GM23248 (cell line): ENCODE results near the gene NOG. TPM values are rescaled to one million over a fixed set of nuclear protein-coding genes. Genes with fewer than 3 reads are reported as not detected.

Experiments used
- DNase-seq: peaks from one replicate; pipeline ENCODE4 v3.0.0-alpha.2; 2015
- H2AFZ ChIP-seq: fragments of 200-600 bp; sonication (generic); 2 replicates; pipeline ENCODE4 v1.6.1; 2016; ENCODE audit warnings: antibody characterized with exemption
- H3F3A ChIP-seq: fragments of 200-600 bp; sonication (generic); 2 replicates; pipeline ENCODE4 v1.6.1; 2016; ENCODE audit warnings: mild to moderate bottlenecking, antibody characterized with exemption, mixed run types; ENCODE audit not compliant: insufficient read depth
- H3K27ac ChIP-seq: fragments of 200-600 bp; sonication (generic); 2 replicates; pipeline ENCODE4 v1.5.1; 2016; ENCODE audit warnings: mild to moderate bottlenecking
- H3K27me3 ChIP-seq: fragments of 200-600 bp; sonication (generic); replicated peaks from 2 replicates; pipeline ENCODE4 v1.6.1; 2016; ENCODE audit warnings: mild to moderate bottlenecking; ENCODE audit not compliant: insufficient read depth
- H3K36me3 ChIP-seq: fragments of 200-600 bp; sonication (generic); 2 replicates; pipeline ENCODE4 v1.6.1; 2016; ENCODE audit warnings: low read depth, mild to moderate bottlenecking
- H3K4me1 ChIP-seq: fragments of 200-600 bp; sonication (generic); 2 replicates; pipeline ENCODE4 v1.6.1; 2016; ENCODE audit warnings: mild to moderate bottlenecking; ENCODE audit not compliant: insufficient read depth
- H3K4me2 ChIP-seq: fragments of 200-600 bp; sonication (generic); one replicate; pipeline ENCODE4 v1.6.1; 2016; ENCODE audit warnings: mild to moderate bottlenecking; ENCODE audit not compliant: unreplicated experiment
- H3K4me3 ChIP-seq: fragments of 200-600 bp; sonication (generic); 2 replicates; pipeline ENCODE4 v1.5.1; 2016; ENCODE audit warnings: mild to moderate bottlenecking
- H3K79me2 ChIP-seq: fragments of 200-600 bp; sonication (generic); 2 replicates; pipeline ENCODE4 v1.6.1; 2016; ENCODE audit warnings: mild to moderate bottlenecking; ENCODE audit not compliant: insufficient read depth
- H3K9ac ChIP-seq: fragments of 200-600 bp; sonication (generic); 2 replicates; pipeline ENCODE4 v1.6.1; 2016; ENCODE audit warnings: mild to moderate bottlenecking
- H3K9me2 ChIP-seq: fragments of 200-600 bp; sonication (generic); 2 replicates; pipeline ENCODE4 v1.6.1; 2016; ENCODE audit warnings: mixed run types, mild to moderate bottlenecking, moderate library complexity; ENCODE audit not compliant: insufficient read depth
- H3K9me3 ChIP-seq: fragments of 200-600 bp; sonication (generic); one replicate; pipeline ENCODE4 v1.6.1; 2017; ENCODE audit warnings: low read depth
- H4K20me1 ChIP-seq: fragments of 200-600 bp; sonication (generic); 2 replicates; pipeline ENCODE4 v1.6.0; 2016; ENCODE audit not compliant: insufficient read depth
- EZH2 ChIP-seq: fragments of 200-600 bp; sonication (generic); IDR thresholded peaks from 2 replicates; pipeline ENCODE4 v1.6.1; 2018; ENCODE audit warnings: antibody characterized with exemption, mild to moderate bottlenecking; ENCODE audit not compliant: insufficient read depth, poor library complexity, severe bottlenecking
- EZH2phosphoT487 ChIP-seq: fragments of 200-600 bp; sonication (generic); IDR thresholded peaks from 2 replicates; pipeline ENCODE4 v1.6.1; 2018; ENCODE audit warnings: antibody characterized with exemption, moderate library complexity, mild to moderate bottlenecking, low read depth; ENCODE audit not compliant: insufficient read depth
- WGBS, 2 experiments: methylation state at CpG; one replicate each; pipeline ENCODE4 v1.1.6; 2015 to 2017; ENCODE audit warnings: low lambda C conversion rate in 2 of 2, low coverage in 1 of 2; ENCODE audit errors: missing lambda C conversion rate in 2 of 2; 5-methylcytosine and 5-hydroxymethylcytosine counted together
- in situ Hi-C: fragments of 300-500 bp; cut with MboI; formaldehyde crosslinking; loops from 2 replicates; pipeline ENCODE4 v1.15.0; 2020
- polyA plus RNA-seq: library from polyadenylated mRNA; unstranded; fragments of >200 nt; fragmentation: Nextera tagmentation; extraction: Ambion mirVana; gene quantifications from 2 replicates; pipeline ENCODE4 v1.2.1, GENCODE V29; 2016
- small RNA-seq: library from RNA; depleted of rRNA; stranded (forward); fragments of <200 nt; gene quantifications from one replicate; pipeline ENCODE3, GENCODE V24; 2014; ENCODE audit warnings: low read depth, low replicate concordance
- total RNA-seq: library from RNA; depleted of rRNA; stranded (reverse); fragments of >200 nt; shearing (Covaris generic); gene quantifications from 2 replicates; pipeline ENCODE4 v1.2.3, GENCODE V29; 2014; rRNA removed

Gene NOG
- total and polyA plus RNA-seq, 2 experiments from 2014 or later: 4.4 to 6.7 TPM

DNA sequence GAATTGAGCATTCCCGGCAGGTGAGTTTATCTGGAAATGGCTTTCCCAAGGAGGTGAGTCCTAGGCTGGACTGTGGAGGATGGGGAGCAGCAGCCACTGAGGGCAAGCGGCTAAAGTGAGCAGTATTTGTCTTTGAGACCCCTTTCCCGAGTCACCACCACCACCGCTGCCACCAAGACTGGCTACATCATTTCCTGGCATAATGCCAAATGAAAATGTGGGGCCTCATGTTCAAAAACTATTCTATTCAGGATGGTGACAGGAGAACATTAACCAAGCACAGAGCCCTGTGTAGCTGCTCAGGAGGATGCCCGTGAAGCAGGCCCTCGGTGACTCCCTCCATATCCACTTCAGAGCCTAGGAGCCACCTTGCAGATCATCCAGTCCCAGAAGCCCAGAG, 46.0 kb downstream of the NOG start:
- Histone ChIP-seq H3K9ac (no peak overlapping the region), H3F3A (no peaks in the 10 kb centered on the region)
- WGBS, 2 experiments: 84 to 89% methylated on average over 6 of the region's 6 CpGs

DNA sequence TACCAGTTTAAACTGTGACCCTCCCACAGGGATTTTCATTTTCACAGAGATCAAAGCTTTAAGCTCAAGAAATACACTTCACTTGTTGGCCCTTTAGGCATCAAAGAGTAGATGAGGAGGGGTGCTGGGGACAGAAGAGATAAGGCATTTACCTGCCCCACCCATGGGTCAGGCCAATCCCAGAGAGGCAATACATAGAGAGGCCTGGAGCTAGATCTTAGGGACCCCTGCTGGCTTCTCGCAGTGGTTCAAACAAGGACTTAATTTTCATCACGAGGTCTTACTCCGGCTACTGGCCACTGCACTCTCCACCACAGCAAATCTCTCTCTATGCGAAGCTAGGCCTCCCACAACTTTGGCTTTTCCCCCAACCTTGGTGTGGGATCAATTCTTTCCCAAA, 46.6 kb downstream of the NOG start:
- 84 to 93% methylated on average over 4 of the region's 4 CpGs for WGBS, 2 experiments
- H3F3A ChIP-seq: no peaks in the 10 kb centered on the region
- H4K20me1 ChIP-seq: no peaks in the 10 kb centered on the region
- no peak overlapping the region for H3K4me2 ChIP-seq
- H3K27ac ChIP-seq: no peak overlapping the region
- H3K9me2 ChIP-seq: no peaks in the 10 kb centered on the region
- TF ChIP-seq EZH2 (no peak), EZH2phosphoT487 (no peak)
- H2AFZ ChIP-seq: no peak overlapping the region
- H3K79me2 ChIP-seq: no peaks in the 10 kb centered on the region
- no peaks in the 10 kb centered on the region for H3K9me3 ChIP-seq
- H3K27me3 ChIP-seq: peaks cover 18% of the 10 kb centered on the region
- DNase-seq: no peak
- in situ Hi-C loops: no loop called here
- no peak overlapping the region for H3K4me3 ChIP-seq
- no peak overlapping the region for H3K9ac ChIP-seq
- H3K4me1 ChIP-seq: peaks cover 10% of the 10 kb centered on the region; the same call in 1 of the 2 replicates
- H3K36me3 ChIP-seq: no peaks in the 10 kb centered on the region

More for the DNA sequence above, 46.0 kb downstream of the NOG start:
- H3K9me2 ChIP-seq: no peaks in the 10 kb centered on the region
- peaks cover 18% of the 10 kb centered on the region for H3K27me3 ChIP-seq
- H3K36me3 ChIP-seq: no peaks in the 10 kb centered on the region
- H3K4me2 ChIP-seq: no peak overlapping the region
- no peaks in the 10 kb centered on the region for H3K9me3 ChIP-seq
- H4K20me1 ChIP-seq: no peaks in the 10 kb centered on the region
- H3K4me1 ChIP-seq: peaks cover 10% of the 10 kb centered on the region; the same call in 1 of the 2 replicates
- H2AFZ ChIP-seq: no peak overlapping the region
- TF ChIP-seq EZH2 (no peak), EZH2phosphoT487 (no peak)
- in situ Hi-C loops: no loop called here
- DNase-seq: no peak
- H3K27ac ChIP-seq: no peak overlapping the region
- no peaks in the 10 kb centered on the region for H3K79me2 ChIP-seq
- no peak overlapping the region for H3K4me3 ChIP-seq

DNA sequence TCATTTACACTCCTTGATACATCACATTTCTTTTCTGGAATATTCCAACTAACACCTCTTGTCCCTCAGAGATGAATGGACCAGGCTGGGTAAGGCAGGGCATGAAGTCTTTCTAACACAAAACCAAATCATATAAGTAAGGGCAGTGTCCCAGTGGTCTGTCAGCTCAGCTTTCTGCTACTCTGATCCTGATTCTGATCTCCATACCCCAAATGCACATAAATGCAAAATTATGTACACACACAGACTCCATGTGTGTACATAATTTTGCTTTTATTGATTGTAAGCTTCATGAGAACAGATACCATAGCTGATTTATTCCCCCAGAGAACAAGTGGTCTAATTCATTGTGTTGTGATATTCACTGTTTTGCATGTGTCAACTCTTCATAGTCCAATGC, 47.9 kb downstream of the NOG start:
- in situ Hi-C loops: no loop called here
- H3K4me1 ChIP-seq: peaks cover 4% of the 10 kb centered on the region; the same call in 1 of the 2 replicates
- no peak for TF ChIP-seq EZH2phosphoT487
- no peak for TF ChIP-seq EZH2

DNA sequence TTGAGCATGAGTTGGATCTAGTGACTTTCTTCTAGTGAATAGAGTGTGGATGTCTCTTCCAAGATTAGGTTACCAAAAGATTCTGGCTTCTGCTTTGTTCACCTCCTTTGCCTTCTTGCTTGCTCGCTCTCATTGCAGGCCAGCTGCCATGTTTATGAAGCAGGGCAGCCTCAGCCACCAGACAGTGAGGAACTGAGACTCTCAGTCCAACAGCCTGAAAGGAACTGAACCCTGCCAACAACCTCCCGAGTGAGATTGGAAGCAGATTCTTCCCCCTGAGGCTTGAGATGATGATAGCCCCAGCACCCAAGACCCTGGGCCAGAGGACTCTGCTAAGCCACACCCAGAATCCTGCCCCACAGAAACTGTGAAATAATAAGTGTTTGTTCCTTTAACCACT, 48.4 kb downstream of the NOG start:
- DNase-seq: no peak
- Histone ChIP-seq H2AFZ (no peak overlapping the region), H3K36me3 (no peaks in the 10 kb centered on the region), H4K20me1 (no peaks in the 10 kb centered on the region), H3F3A (no peaks in the 10 kb centered on the region), H3K79me2 (no peaks in the 10 kb centered on the region), H3K9me2 (no peaks in the 10 kb centered on the region), H3K27me3 (peaks cover 18% of the 10 kb centered on the region), H3K27ac (no peak overlapping the region), H3K9ac (no peak overlapping the region), H3K4me3 (no peak overlapping the region), H3K4me1 (no peaks in the 10 kb centered on the region), H3K9me3 (no peaks in the 10 kb centered on the region), H3K4me2 (no peak overlapping the region)
- in situ Hi-C loops: no loop called here
- no peak for TF ChIP-seq EZH2phosphoT487
- TF ChIP-seq EZH2: no peak
- WGBS, 2 experiments: 41 to 47% methylated on average over 2 of the region's 2 CpGs

More for the DNA sequence above, 47.9 kb downstream of the NOG start:
- Histone ChIP-seq H3K9me3 (no peaks in the 10 kb centered on the region), H3K4me2 (no peak overlapping the region), H2AFZ (no peak overlapping the region), H3K9me2 (no peaks in the 10 kb centered on the region), H3K9ac (no peak overlapping the region), H4K20me1 (no peaks in the 10 kb centered on the region), H3K36me3 (no peaks in the 10 kb centered on the region), H3K27ac (no peak overlapping the region), H3K4me3 (no peak overlapping the region), H3K79me2 (no peaks in the 10 kb centered on the region), H3F3A (no peaks in the 10 kb centered on the region), H3K27me3 (peaks cover 18% of the 10 kb centered on the region)
- DNase-seq: no peak

DNA sequence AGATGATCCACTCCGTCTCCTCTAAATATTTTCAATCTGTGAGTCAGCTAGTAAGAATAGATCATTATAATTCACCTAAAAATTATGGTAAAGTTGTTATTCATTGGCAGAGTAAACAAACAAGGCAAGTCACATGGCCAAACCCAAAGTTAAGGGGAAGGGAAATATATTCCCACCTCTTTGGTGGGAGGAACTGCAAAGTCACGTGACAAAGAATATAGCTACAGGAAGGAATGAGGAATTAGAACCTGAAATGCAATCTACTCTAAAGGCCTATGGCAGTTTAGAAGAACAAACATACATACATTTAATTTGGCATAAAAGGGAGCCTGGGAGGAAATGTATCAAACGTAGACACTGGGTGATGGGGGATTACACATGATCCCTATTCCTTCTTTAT, 48.9 kb downstream of the NOG start:
- TF ChIP-seq EZH2 (no peak), EZH2phosphoT487 (no peak)
- in situ Hi-C loops: no loop called here
- Histone ChIP-seq H3K9me3 (no peaks in the 10 kb centered on the region), H3K27ac (no peak overlapping the region), H4K20me1 (no peaks in the 10 kb centered on the region), H3K4me2 (no peak overlapping the region), H2AFZ (no peak overlapping the region), H3K4me3 (no peak overlapping the region), H3K27me3 (peaks cover 18% of the 10 kb centered on the region), H3K9ac (no peak overlapping the region), H3K9me2 (no peaks in the 10 kb centered on the region), H3K36me3 (no peaks in the 10 kb centered on the region), H3K79me2 (no peaks in the 10 kb centered on the region), H3F3A (no peaks in the 10 kb centered on the region), H3K4me1 (no peaks in the 10 kb centered on the region)
- no peak for DNase-seq
- 86 to 88% methylated on average over 3 of the region's 3 CpGs for WGBS, 2 experiments

Small RNA genes within 50 kb of the gene (small RNA-seq; reads per million reads assigned to genes)
- gene RPL39P33: not detected

Other genes with a start within 250 kb of the NOG start
- gene C17orf67, start 240.2 kb downstream of the NOG start, total RNA-seq: 1.3 TPM in 1 of 2 replicates, not detected in the other
- 1.2 TPM in 2 replicates for gene C17orf67, start 240.2 kb downstream of the NOG start, polyA plus RNA-seq
- gene DGKE, start 240.5 kb downstream of the NOG start, total RNA-seq: 1.9 and 4.8 TPM in 2 replicates
- 2.8 and 3.2 TPM in 2 replicates for gene DGKE, start 240.5 kb downstream of the NOG start, polyA plus RNA-seq